Left hindlimb (tissue), 1 donor: ENCODE results near the gene DDR2.
"Not testable (repeated sequence)": the region's sequence is repeated elsewhere in the genome, so short reads cannot be mapped to it uniquely, and the experiment has no call there.

ENCODE experiments used
- DNase-seq: peaks from one replicate; pipeline ENCODE4 v3.0.0-alpha.2; 2018

DDR2 gene

DNA sequence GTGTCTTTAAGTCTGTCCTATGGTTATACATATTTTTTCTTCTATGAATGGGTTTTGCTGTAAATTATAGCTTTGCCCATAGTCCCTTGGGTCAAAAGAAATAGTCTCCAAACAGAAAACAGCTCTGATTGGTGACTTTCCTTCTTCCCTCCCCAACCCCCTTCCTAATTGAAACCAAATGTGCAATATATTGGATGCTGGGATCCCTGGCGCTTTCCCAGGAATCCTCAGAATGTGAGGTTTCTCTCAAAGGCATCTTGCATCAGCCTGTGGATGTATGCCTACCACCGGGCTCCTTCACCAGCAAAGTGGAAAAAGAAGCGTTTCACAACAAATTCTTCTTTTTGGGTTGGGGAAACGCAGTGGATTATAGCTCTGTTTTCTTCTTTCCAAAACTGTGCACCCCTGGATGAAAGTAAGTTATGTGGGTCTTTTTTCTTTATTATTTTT lies at the start of gene DDR2:
Gene DDR2 (plus strand): TSS at position 248 of the 450 bp plus-strand sequence. CDS start 86,600 bp downstream, outside the sequence.
- peak; percentile 92 for DNase-seq

DNA sequence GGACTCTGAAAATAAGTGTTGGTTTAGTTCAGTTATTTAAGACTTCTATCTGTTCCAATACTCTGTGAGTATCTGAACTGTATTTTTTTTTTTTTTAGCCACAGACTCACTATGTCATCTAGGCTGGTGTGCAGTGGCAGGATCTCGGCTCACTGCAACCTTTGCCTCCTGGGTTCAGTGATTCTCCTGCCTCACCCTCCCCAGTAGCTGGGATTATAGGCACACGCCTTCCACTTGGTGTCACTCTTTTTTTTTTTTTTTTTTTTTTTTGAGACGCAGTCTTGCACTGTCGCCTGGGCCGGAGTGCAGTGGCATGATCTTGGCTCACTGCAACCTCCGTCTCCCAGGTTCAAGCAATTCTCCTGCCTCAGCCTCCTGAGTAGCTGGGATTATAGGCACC lies 49.4 kb upstream of the DDR2 start:
- DNase-seq = not testable (repeated sequence)

DNA sequence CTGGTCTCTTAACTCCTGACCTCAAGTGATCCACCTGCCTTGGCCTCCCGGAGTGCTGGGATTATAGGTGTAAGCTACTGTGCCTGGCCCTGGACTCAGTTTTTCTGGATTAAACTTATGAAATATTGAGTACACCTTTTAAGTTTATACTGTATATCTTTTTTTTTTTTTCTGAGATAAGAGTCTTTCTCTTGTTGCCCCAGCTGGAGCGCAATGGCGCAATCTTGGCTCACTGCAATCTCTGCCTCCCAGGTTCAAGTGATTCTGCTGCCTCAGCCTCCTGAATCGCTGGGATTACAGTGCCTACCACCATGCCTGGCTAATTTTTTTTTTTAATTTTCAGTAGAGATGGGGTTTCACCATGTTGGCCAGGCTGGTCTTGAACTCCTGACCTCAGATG lies 47.2 kb upstream of the DDR2 start:
- DNase-seq = not testable (repeated sequence)

DNA sequence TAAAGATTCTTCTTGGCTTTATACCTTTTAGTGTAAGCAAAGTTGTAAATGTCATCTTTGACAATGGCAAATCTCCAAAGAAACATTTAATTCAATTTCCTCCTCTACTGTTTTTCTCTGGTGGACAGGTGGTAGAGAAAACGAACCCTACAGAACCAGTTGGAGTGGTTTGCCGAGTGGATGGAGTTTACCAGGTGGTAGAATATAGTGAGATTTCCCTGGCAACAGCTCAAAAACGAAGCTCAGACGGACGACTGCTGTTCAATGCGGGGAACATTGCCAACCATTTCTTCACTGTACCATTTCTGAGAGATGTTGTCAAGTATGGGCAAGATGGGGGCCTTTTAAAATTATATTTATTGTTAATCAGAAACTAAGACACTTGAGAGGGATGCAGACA lies 44.9 kb upstream of the DDR2 start:
- no peak for DNase-seq

DNA sequence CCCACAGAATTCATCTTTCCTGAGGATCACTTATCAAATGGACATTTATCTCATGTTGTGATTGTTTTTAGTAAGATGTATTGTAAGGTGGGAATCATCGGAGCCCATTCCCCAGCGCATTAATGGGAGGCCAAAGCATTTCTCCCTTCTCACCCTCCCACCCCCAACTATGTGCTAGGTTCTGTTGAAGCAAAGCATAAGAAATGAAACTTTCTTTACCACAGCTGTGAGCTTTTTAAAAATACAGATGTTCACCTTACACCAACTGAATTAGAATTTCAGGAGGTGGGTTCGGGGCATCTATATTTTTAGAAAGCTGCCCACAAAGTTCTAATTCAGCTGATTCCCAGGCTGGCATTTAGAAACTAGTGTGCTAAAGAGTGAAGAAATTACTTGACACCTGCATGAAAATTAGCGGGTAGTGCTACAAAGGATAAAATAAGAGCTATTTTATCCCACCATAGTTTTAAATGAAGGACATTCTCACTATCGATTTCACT lies 44.5 kb upstream of the DDR2 start:
- no peak for DNase-seq

DNA sequence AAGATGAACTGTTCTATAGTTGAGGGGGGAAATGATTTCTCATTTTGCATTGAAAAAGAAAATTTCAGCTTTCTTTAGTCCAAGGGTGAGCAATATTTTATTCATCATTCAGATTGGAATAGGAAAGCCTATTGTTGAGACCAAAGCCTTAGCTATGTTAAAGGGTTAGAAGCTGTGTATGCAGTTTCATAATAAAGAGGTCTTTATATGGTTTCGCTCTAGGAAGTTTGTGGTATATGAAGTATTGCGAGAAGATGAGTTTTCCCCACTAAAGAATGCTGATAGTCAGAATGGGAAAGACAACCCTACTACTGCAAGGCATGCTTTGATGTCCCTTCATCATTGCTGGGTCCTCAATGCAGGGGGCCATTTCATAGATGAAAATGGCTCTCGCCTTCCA lies 42.2 kb upstream of the DDR2 start:
- no peak for DNase-seq

DNA sequence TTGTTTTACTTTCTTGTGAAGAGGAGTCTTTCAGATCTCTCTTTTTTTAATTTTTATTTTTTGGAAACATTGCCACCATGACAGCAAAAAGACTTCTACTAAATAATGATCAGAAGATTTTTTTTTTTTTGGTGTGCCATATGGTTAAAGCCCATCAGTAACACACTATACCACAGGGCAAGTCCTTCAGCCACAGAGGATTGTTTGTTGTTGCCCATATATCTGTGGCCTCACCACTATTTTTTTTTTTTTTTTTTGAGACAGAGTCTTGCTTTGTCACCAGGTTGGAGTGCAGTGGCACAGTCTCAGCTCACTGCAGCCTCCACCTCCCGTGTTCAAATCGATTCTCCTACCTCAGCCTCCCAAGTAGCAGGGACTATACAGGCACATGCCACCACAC lies 41.6 kb upstream of the DDR2 start:
- no peak for DNase-seq

DNA sequence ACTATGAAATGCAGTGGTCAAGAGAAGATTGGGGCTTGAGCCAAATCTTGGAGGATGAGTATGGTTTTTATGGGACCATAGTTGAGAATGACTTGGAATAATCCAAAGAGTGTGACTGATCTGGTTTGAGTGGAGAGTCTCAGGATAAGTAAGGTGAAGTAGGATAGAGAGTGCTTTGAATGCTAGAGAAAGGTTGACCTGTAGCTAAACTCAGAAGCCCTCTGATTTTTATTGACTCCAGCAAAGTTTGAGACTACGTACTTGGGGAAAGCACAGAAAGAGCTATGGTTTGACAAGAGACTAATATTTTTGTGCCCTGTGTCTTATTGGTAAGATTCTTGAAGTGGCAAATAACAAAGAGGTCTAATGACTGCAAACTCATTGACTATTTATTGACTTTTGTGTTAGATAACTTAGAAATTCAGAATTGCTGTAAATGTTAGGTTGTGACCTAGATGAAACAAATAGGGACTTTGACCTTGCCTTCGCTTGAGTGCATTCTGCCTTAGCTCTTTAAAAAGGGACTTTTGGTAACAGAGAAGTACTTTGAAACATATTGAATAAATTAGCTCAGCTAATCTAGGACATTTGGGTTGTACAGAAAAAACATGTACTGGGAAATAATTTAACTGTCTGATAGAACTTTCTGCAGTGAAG lies 35.6 kb upstream of the DDR2 start:
- DNase-seq = no peak

DNA sequence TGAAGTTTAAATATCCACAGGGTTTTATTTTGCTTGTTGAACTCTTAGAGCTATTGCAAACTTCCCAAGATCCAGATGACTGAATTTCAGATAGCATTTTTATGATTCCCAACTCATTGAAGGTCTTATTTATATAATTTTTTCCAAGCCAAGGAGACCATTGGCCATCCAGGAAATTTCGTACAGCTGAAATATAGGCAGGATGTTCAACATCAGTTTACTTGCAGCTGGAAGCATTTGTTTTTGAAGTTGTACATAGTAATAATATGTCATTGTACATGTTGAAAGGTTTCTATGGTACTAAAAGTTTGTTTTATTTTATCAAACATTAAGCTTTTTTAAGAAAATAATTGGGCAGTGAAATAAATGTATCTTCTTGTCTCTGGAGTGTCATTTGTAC lies 32.8 kb upstream of the DDR2 start:
- no peak for DNase-seq

DNA sequence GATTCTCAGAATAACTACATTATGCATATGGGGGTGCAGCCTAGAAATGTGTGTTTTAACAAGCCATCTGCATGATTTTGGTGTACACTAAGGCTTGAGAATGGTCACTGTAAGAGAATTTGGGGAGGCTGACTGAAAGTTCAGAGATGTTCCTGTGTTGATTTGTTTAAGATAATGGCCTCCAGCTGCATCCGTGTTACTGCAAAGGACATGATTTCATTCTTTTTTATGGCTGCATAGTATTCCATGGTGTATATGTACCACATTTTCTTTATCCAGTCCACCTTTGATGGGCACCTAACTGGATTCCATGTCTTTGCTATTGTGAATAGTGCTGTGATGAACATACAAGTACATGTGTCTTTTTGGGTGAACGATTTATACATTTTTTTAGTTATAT lies 29.1 kb upstream of the DDR2 start:
- DNase-seq = not testable (repeated sequence)

DNA sequence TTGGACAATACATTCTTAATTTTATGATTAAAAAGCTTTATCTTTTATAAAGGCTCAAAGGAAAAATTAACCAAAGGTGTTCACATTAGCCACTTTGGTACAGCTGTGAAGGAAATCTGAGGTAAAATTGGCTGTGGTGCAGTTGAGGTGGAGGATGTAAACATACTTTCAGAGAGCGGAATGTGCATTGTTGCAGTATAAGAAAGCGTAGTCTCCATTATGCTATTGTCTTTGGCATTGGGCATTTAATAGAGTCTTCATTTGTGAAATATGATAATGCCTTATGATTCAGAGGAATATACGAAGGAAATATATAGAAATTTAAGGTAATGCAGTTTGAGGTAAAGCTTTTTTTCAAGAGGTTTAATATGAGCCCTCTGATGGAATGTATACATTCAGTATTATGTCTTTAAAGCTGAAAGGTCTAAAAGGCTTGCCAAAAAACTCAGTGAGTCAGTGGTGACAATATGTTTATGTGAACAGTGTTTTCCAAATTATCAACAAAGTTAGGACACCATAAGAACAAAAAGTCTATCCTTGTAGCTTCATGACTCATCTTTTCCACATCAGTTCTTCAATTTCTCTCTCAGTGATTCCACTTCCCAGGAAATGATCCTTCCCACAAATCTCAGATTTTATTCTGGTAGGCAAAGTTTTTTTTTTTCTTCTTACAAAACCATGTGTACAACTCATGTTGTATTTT lies 26.9 kb upstream of the DDR2 start:
- no peak for DNase-seq

DNA sequence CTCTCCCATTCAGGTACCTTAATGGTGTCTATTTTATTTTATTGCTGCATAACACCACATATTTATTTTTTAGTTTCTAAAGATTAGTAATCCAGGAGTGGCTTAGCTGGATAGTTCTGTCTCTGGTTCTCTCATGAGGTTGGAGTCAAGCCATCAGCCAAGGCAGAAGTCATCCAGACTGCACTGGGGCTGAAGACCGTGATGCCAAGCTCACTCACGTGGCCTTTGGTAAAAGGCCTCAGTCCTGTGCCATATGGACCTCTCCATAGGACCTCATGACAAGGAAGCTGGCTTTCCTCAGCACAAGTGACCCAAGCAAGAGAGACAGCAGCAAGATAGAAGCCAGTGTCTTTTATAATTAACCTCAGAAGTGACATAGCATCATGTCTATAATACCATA lies 23.0 kb upstream of the DDR2 start:
- no peak for DNase-seq

DNA sequence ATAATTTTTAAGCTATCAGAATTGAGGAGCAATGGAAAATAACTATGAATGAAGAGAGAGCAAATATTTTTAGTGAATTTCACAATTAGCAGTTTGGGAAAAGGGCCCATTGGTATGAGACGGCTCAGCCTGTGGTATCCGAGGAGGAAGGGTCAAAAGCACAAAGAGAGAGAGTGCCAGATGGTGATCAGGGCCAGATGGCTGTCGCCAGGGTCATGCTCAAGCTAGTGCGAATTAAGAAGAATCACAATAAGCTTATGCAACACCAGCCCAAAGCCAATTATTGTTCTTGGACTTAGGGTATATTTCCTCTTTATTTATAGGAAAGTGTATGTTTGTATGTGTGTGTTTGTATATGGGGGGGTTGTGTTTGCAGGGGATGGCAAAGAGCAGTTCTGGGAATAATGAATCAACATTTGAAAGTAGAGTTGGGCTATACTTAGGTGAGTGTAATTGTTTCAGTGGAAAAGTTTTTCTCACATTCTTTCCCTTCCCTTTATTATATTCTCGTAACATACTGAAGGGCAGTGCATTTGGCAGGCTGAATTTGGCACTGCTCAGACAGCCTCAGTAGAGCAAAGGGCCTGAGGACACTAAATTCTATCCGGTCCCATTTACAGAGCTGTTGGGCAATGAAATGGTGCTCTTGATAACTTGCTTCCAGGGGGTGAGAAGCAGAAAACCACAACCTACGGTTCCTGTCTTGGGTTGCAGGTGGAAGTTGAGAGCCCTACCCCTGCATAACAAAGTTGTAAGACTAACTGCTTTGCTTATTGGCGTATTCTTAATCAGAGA lies 19.5 kb upstream of the DDR2 start:
- no peak for DNase-seq

DNA sequence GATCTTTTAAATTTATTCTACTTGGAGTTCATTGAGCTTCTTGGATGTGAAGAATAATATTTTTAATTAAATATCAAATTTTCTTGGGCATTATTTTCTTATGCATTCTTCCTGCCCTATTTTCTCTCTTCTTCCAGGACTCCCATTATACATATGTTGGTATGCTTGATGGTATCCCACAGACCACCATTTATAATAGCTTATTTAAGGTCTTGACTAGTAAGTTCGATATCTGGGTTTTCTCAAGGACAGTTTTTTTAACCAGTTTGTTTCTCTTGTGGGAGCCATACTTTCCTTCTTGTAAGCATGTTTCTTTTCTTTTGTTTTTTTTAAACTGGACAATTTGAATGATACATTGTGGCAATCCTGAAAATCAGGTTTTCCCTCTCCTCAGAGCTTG lies 15.4 kb upstream of the DDR2 start:
- no peak for DNase-seq

DNA sequence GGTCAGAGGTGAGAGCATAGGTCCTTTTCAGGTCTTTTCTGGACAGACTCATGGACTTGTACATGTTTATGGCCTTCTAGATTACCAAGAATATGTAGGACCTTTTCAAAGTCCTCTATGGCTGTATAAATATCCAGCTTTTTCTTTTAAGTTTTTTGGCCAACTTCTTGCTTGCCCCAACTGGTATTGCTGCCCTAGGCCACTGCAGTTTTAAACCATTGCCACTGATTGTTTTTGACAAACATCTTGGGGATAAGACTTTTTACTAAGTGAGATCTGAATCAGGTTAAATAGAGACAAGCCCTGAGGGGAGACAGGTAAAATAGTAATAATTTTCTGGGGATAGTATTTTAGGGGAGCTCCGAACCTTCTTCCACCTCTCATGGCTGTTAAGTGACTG lies 14.8 kb upstream of the DDR2 start:
- DNase-seq = no peak

DNA sequence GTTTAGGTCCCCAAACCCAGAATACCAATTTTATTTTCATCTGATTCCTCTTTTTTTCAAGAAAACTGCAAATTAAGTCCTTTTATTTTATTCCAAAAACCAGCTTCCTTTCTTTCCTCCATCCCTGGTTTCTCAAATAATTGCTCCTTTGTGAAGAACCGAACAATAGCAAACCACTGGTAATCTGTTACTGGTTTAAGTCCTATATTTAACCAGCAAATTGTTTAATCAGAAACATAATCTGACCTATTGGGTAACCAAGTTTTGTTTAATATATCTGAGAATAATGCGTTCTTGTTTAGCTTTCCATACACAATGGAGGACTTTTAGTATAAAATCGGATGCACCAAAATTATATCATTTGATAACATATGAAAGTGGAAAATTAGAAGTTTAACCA lies 13.2 kb upstream of the DDR2 start:
- no peak for DNase-seq

DNA sequence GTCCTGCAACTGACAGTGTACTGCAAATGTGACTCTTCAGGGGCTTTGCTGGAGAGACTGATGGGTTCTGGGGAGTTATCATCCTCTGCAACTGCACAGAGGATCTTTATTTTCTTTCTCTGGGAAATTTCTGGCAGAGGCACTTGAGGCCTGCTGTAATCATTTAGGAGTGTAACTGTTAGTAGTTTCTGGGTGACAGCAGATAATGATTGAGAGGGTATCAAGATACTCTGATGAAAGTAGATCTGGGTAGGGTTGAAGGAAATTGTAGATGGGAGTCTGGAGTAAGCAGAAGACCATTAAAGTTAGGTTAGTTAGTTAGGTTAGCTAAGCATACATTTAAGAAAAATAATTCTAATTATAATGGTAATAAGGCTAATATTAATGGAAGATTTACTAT lies 11.0 kb upstream of the DDR2 start:
- no peak for DNase-seq

DNA sequence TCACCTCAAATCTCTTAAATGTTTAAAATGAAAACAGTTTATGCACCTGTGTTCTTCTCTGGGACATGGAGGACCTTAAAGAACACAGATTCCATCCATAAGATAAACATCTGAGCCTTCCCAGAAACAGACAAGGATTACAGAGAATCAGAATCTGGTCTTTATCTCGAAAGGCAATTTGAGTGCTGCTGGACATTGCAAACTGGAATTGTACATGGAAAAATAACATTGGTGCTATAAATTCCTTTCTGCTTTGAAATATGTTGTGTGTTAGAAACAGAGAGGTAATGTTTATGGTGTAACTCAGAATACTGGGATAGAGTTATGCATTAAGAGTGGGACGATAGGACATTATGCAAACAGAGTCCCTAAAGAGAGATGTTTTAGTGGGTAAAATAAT lies 6.6 kb upstream of the DDR2 start:
- no peak for DNase-seq

DNA sequence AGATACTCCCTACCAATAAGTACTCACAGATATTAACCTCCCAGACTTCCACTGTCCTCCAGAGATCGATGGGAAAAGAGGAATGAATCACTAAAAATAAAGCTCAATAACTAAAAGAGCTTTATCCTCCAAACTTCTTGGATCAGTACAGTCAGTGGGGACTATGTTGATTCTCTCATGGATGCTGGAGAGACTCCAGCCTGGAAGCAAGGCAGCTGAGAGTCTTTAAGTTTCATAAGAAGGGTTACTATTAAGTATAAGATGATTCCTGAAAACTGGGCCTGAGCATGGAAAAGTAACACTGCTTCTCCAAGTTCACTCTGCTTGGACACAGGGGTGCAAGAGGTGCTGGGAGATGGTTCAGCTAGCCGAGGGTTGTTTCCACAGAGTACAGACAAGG lies 6.2 kb upstream of the DDR2 start:
- peak; percentile 61 for DNase-seq

DNA sequence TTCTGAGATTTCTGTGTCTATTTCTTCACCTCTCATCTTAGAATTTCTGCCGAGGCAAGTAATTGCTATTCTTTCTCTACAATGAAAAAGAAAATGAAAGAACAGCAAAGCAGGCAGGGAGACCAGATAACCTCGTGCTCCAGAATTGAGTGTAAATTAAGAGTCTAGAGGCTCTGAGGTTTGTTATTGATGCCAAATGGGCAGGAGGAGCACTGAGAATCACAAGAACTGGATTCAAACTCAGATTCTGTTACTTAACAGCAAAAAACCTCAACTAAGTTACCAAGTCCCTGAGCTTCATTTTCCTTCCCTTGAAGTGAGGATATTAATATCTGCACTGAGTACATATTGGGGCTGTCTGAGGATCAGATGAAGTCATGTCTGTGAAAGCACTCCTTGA lies 5.5 kb upstream of the DDR2 start:
- no peak for DNase-seq

DNA sequence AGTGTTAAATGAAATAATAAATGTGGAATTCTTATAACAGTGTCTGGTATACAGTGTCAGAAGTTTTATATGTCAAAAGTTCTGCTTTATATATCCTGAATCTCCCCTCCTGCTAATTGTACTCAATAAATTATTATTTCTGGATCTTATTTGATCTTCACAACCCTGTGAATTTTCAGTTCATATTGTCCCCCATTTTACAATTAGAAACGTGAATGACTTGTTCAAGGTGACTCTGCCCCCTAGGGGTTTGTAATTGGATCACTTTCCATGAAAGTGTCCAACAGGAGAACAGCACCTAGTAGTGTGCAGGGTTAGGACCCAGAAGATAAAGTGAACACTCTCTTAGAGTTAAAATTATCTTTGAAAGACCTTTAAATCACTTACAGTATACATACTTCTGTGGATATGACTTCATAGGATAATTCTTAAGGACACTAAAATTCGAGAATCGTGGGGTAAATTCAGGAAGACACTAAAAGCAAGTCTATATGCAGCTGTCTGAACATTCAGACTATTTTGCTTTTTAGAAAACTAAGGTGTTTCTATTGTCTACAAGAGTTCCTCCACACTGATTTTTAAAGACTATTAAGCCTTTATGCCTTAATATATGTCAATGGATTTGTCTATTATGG lies 4.5 kb upstream of the DDR2 start:
- no peak for DNase-seq

DNA sequence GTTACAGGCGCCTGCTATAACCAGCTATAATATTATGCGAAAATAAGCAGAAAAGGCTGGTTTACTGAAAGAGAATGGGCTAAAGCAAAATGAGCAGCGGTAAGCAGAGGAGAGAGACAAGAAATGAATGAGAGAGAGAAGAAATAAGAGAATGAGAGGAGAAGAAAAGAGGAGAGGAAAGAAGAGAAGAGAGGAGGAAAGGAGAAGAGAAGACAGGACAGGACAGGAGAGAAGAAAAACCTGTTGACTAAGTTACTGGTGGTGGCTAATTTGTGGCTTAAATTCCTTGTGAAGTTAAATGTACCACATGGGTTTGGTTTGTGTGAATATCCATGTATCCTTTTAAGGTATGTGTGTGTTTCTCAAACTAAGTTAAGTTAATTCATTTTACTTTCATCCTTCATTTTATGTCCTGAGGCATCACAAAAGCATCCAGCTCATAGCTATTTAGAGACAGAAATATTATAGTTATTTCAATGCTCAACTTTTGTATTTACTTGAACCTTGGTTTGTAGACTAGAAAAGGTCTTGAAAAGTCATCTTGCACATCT lies 3.1 kb upstream of the DDR2 start:
- no peak for DNase-seq

DNA sequence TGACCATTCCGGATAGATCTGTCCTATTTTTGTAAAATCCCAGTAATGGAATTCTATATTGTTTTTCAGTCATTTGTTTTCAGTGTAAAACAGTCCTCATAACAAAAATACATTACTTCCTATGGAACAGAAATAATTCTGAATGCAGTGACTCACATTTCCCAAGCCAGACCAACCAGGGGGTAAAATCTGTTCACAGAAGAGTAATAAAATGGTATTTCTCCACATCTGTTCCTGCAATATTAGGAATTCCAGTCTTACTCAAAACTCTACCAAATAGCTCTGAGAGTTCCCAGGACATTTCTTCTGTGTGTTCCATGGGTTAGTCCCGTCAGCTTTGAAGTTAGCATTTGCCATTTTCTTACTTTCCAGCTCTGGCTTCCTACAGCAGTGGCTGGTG lies 2.6 kb upstream of the DDR2 start:
- DNase-seq = no peak
